Esophagus squamous epithelium (tissue), 4 donors: Measurements from ENCODE around the gene MEF2C.

Experiments
- POLR2A ChIP-seq, 4 donors: fragments of 450-650 bp; IDR thresholded peaks; one replicate each; pipeline ENCODE4 v1.6.1; 2017; ENCODE audit warnings: antibody characterized with exemption in 4 of 4, mild to moderate bottlenecking in 4 of 4, moderate library complexity in 3 of 4
- TF ChIP-seq, protein P1 (sequence below), 6 experiments: fragments of 450-650 bp in 4 of 6; fragments of 200-600 bp in 2 of 6; sonication (generic) in 2 of 6; IDR thresholded peaks; one replicate each; pipeline ENCODE4 v1.5.1; 2016 to 2019; ENCODE audit warnings: antibody characterized with exemption in 6 of 6, mild to moderate bottlenecking in 4 of 6, moderate library complexity in 4 of 6

DNA sequence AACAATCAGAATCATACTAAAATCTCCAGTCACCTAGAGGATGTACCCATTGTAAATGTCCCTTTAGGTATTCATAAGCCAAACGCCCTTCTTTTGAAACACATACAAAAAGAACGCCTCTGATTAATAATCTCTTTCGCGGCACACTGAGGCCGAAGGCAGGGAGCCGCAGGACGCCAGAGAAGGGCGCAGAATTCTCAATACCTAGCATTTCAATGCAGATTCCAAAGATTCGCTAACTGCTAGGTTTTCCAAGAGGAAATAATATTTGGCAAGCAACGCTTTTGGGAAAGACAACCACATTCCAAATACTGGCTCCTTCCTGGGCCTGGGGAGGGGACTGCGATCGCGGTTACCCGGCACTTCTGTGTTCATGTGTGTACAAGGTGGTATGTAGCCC is 203.3 kb downstream of the MEF2C start:
- TF ChIP-seq, protein P1, sequence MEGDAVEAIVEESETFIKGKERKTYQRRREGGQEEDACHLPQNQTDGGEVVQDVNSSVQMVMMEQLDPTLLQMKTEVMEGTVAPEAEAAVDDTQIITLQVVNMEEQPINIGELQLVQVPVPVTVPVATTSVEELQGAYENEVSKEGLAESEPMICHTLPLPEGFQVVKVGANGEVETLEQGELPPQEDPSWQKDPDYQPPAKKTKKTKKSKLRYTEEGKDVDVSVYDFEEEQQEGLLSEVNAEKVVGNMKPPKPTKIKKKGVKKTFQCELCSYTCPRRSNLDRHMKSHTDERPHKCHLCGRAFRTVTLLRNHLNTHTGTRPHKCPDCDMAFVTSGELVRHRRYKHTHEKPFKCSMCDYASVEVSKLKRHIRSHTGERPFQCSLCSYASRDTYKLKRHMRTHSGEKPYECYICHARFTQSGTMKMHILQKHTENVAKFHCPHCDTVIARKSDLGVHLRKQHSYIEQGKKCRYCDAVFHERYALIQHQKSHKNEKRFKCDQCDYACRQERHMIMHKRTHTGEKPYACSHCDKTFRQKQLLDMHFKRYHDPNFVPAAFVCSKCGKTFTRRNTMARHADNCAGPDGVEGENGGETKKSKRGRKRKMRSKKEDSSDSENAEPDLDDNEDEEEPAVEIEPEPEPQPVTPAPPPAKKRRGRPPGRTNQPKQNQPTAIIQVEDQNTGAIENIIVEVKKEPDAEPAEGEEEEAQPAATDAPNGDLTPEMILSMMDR (IDR thresholded peaks at IDR 0.05): no peak
- no peak for TF ChIP-seq POLR2A (IDR thresholded peaks at IDR 0.05)
